A549 (cell line): ENCODE data around the gene ARL6.

Experiments used
- BHLHE40 ChIP-seq: IDR thresholded peaks from 2 replicates; pipeline ENCODE4 v1.6.1; 2012; ENCODE audit warnings: low read depth, low read length, inconsistent platforms
- ESRRA ChIP-seq: fragments of 150-350 bp; IDR thresholded peaks from 2 replicates; pipeline ENCODE4 v1.6.1; 2014; ENCODE audit warnings: mild to moderate bottlenecking, low read length, borderline replicate concordance
- MAFK ChIP-seq: fragments of 450-650 bp; IDR thresholded peaks from 2 replicates; pipeline ENCODE4 v1.6.1; 2014; ENCODE audit not compliant: partially characterized antibody
- MAX ChIP-seq: IDR thresholded peaks from 2 replicates; pipeline ENCODE4 v1.6.1; 2012
- MYC ChIP-seq: IDR thresholded peaks from 2 replicates; pipeline ENCODE4 v1.6.1; 2012; ENCODE audit warnings: mild to moderate bottlenecking, inconsistent platforms, low read length, improper control_type of control experiment, borderline replicate concordance
- POLR2A ChIP-seq: IDR thresholded peaks from 2 replicates; pipeline ENCODE4 v1.6.1; 2012; ENCODE audit warnings: mild to moderate bottlenecking, low read length
- SREBF2 ChIP-seq: fragments of 450-650 bp; IDR thresholded peaks from 2 replicates; pipeline ENCODE4 v1.6.1; 2014; ENCODE audit warnings: mild to moderate bottlenecking, moderate library complexity
- USF2 ChIP-seq: fragments of 450-650 bp; IDR thresholded peaks from 2 replicates; pipeline ENCODE4 v1.6.1; 2014; ENCODE audit warnings: antibody characterized with exemption
- ZSCAN20 ChIP-seq: fragments of 250-450 bp; sonication (Bioruptor Pico); IDR thresholded peaks from 2 replicates; pipeline ENCODE4 v1.8.0; 2022; ENCODE audit warnings: mild to moderate bottlenecking, moderate library complexity
- TF ChIP-seq, protein P1 (sequence below): fragments of >200 bp; sonication (Bioruptor Twin); formaldehyde crosslinking; IDR thresholded peaks from 3 replicates; pipeline ENCODE4 v1.5.1; 2016
- TF ChIP-seq, protein P2 (sequence below): fragments of 250-450 bp; sonication (Bioruptor Pico); IDR thresholded peaks from 2 replicates; pipeline ENCODE4 v1.5.0; 2021; ENCODE audit warnings: mild to moderate bottlenecking, moderate library complexity, borderline replicate concordance

GRCh38 chr3:97821287-97821773 lies 56.8 kb downstream of the ARL6 start:
- TF ChIP-seq, protein P1, sequence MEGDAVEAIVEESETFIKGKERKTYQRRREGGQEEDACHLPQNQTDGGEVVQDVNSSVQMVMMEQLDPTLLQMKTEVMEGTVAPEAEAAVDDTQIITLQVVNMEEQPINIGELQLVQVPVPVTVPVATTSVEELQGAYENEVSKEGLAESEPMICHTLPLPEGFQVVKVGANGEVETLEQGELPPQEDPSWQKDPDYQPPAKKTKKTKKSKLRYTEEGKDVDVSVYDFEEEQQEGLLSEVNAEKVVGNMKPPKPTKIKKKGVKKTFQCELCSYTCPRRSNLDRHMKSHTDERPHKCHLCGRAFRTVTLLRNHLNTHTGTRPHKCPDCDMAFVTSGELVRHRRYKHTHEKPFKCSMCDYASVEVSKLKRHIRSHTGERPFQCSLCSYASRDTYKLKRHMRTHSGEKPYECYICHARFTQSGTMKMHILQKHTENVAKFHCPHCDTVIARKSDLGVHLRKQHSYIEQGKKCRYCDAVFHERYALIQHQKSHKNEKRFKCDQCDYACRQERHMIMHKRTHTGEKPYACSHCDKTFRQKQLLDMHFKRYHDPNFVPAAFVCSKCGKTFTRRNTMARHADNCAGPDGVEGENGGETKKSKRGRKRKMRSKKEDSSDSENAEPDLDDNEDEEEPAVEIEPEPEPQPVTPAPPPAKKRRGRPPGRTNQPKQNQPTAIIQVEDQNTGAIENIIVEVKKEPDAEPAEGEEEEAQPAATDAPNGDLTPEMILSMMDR = no peak
- TF ChIP-seq BHLHE40 = no peak
- no peak for TF ChIP-seq SREBF2
- TF ChIP-seq MAFK = no peak
- TF ChIP-seq, protein P2, sequence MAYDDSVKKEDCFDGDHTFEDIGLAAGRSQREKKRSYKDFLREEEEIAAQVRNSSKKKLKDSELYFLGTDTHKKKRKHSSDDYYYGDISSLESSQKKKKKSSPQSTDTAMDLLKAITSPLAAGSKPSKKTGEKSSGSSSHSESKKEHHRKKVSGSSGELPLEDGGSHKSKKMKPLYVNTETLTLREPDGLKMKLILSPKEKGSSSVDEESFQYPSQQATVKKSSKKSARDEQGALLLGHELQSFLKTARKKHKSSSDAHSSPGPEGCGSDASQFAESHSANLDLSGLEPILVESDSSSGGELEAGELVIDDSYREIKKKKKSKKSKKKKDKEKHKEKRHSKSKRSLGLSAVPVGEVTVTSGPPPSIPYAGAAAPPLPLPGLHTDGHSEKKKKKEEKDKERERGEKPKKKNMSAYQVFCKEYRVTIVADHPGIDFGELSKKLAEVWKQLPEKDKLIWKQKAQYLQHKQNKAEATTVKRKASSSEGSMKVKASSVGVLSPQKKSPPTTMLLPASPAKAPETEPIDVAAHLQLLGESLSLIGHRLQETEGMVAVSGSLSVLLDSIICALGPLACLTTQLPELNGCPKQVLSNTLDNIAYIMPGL = no peak
- TF ChIP-seq POLR2A = no peak
- TF ChIP-seq MAX = no peak
- no peak for TF ChIP-seq MYC
- TF ChIP-seq ZSCAN20 = no peak
- no peak for TF ChIP-seq ESRRA
- TF ChIP-seq USF2 = no peak
